ENCODE measurements around the gene C1orf232. TPM values are rescaled to one million over a fixed set of nuclear protein-coding genes. Genes with fewer than 3 reads are reported as not detected.

Gene C1orf232
- total and polyA plus RNA-seq, 9 of the 15 experiments (the other 6 are each of a cell fraction or from before 2014, with no cell fraction given), result not detected

GRCh38 chr1:26124418-26125331, 44.1 kb downstream of the C1orf232 start (continued):
- TF ChIP-seq THRA (IDR thresholded peaks at IDR 0.05), result no peak
- no peak for TF ChIP-seq GATAD2A (IDR thresholded peaks at IDR 0.05)
- TF ChIP-seq MXD1 (CRISPR knock-in tag; IDR thresholded peaks at IDR 0.05; ENCODE audit: borderline replicate concordance, poor library complexity, severe bottlenecking), result no peak
- no peak for TF ChIP-seq CHCHD3 (CRISPR knock-in tag; IDR thresholded peaks at IDR 0.05)
- no peak for TF ChIP-seq WHSC1 (IDR thresholded peaks at IDR 0.05; ENCODE audit: low read length)
- TF ChIP-seq ELF2 (CRISPR knock-in tag; IDR thresholded peaks at IDR 0.05), result 0 out of 2 replicates have a peak, but pooled peaks have one; percentile 47
- TF ChIP-seq DACH1 (IDR thresholded peaks at IDR 0.05; ENCODE audit: partially characterized antibody), result no peak
- peak; percentile 61; the same call in 1 of the 2 replicates for TF ChIP-seq ZNF324 (CRISPR knock-in tag; IDR thresholded peaks at IDR 0.05)
- TF ChIP-seq SMAD1 (IDR thresholded peaks at IDR 0.05; ENCODE audit: low read depth, low read length, partially characterized antibody), result no peak
- TF ChIP-seq REST (IDR thresholded peaks at IDR 0.05; ENCODE audit: borderline replicate concordance), result no peak
- TF ChIP-seq REST (CRISPR knock-in tag; IDR thresholded peaks at IDR 0.05; ENCODE audit: low read depth), result 0 out of 2 replicates have a peak, but pooled peaks have one; percentile 24
- no peak for TF ChIP-seq STAT5B (CRISPR knock-in tag; IDR thresholded peaks at IDR 0.05)
- no peak; the same call in 1 of the 2 replicates for TF ChIP-seq GABPB2 (CRISPR knock-in tag; conservative IDR thresholded peaks at IDR 0.05)
- TF ChIP-seq RBM34 (IDR thresholded peaks at IDR 0.05; ENCODE audit: borderline replicate concordance, insufficient read depth, low read length), result no peak
- TF ChIP-seq ZFP30 (CRISPR knock-in tag; IDR thresholded peaks at IDR 0.05; ENCODE audit: borderline replicate concordance), result no peak
- no peak for TF ChIP-seq BHLHE40 (IDR thresholded peaks at IDR 0.05; ENCODE audit: low read length)
- TF ChIP-seq ZNF354B (CRISPR knock-in tag; IDR thresholded peaks at IDR 0.05), result no peak
- TF ChIP-seq YY1 (IDR thresholded peaks at IDR 0.05; ENCODE audit: borderline replicate concordance in 1 of 3, control insufficient read depth in 1 of 3, extremely low read depth in 1 of 3, insufficient read depth in 3 of 3, insufficient read length in 1 of 3, insufficient replicate concordance in 2 of 3, low read depth in 1 of 3, low read length in 2 of 3), result no peak
